A673 (cell line): ENCODE measurements around the gene WDR37. TPM values are rescaled to one million over a fixed set of nuclear protein-coding genes. Genes with fewer than 3 reads are reported as not detected.

ENCODE experiments used
- BruUV-seq: library from RNA; stranded (reverse); fragments of 400-500 nt; replicated peaks from 2 replicates; lab custom pipeline; 2021; lab: Mats Ljungman, UMichigan
- CTCF ChIA-PET: fragments of 300-600 bp; sonication (Branson Sonifier 250); formaldehyde crosslinking; loops from one replicate; lab custom pipeline; 2022; ENCODE audit warnings: antibody characterized with exemption; lab: Charles Lee
- POLR2A ChIA-PET: fragments of 300-600 bp; sonication (Branson Sonifier 250); formaldehyde crosslinking; loops from one replicate; lab custom pipeline; 2022; ENCODE audit warnings: antibody characterized with exemption; ENCODE audit not compliant: low non-redundant PET; lab: Charles Lee
- DNase-seq: peaks from one replicate; pipeline ENCODE4 v3.0.0-alpha.2; 2015; ENCODE audit warnings: low spot score
- H3K27ac ChIP-seq: fragments of 200-600 bp; sonication (generic); 2 replicates; pipeline ENCODE4 v1.5.1; 2016; ENCODE audit warnings: mixed run types, low read depth, mild to moderate bottlenecking, mixed read lengths, antibody characterized with exemption, low read length; ENCODE audit not compliant: poor library complexity, severe bottlenecking
- H3K27me3 ChIP-seq: fragments of 200-600 bp; sonication (generic); replicated peaks from 2 replicates; pipeline ENCODE4 v1.6.1; 2017; ENCODE audit warnings: mixed run types, low read depth, mild to moderate bottlenecking, mixed read lengths, antibody characterized with exemption, low read length; ENCODE audit not compliant: insufficient read depth, poor library complexity
- H3K36me3 ChIP-seq: fragments of 200-600 bp; sonication (generic); 2 replicates; pipeline ENCODE4 v1.6.1; 2016; ENCODE audit warnings: mixed run types, mild to moderate bottlenecking, mixed read lengths, antibody characterized with exemption, low read length; ENCODE audit not compliant: insufficient read depth, poor library complexity, severe bottlenecking
- H3K4me1 ChIP-seq: fragments of 200-600 bp; sonication (generic); 2 replicates; pipeline ENCODE4 v1.6.1; 2017; ENCODE audit warnings: mixed run types, mild to moderate bottlenecking, mixed read lengths, antibody characterized with exemption, low read length; ENCODE audit not compliant: insufficient read depth, poor library complexity, severe bottlenecking
- H3K4me3 ChIP-seq: fragments of 200-600 bp; sonication (generic); 2 replicates; pipeline ENCODE4 v1.5.1; 2016; ENCODE audit warnings: low read depth, mixed run types, mild to moderate bottlenecking, mixed read lengths, low read length; ENCODE audit not compliant: poor library complexity, severe bottlenecking
- H3K9me3 ChIP-seq: fragments of 200-600 bp; sonication (generic); 2 replicates; pipeline ENCODE4 v1.6.1; 2016; ENCODE audit warnings: mixed run types, low read depth, mild to moderate bottlenecking, mixed read lengths, antibody characterized with exemption, low read length; ENCODE audit not compliant: poor library complexity, severe bottlenecking
- EZH2 ChIP-seq: fragments of 200-600 bp; sonication (generic); IDR thresholded peaks from 2 replicates; pipeline ENCODE4 v1.6.1; 2017; ENCODE audit warnings: borderline replicate concordance, low read depth, mild to moderate bottlenecking, mixed read lengths, antibody characterized with exemption, low read length; ENCODE audit not compliant: poor library complexity, severe bottlenecking
- intact Hi-C: fragments of 100-400 bp; cut with micrococcal nuclease; formaldehyde crosslinking; loops from one replicate; pipeline ENCODE4 v1.10.0; 2022; ENCODE audit not compliant: unreplicated experiment
- total RNA-seq: library from RNA; stranded (reverse); gene quantifications from 2 replicates; pipeline ENCODE4 v1.2.3, GENCODE V29; 2021
- TF ChIP-seq, protein P1 (sequence below): fragments of 300-800, 200-600 bp; sonication (generic); conservative IDR thresholded peaks from 2 replicates; pipeline ENCODE4 v1.5.1; 2017; ENCODE audit warnings: low read depth, mild to moderate bottlenecking, antibody characterized with exemption, low read length, moderate library complexity, mixed read lengths

Gene WDR37
- total RNA-seq, 1 experiment from 2014 or later = 12.6 TPM

DNA sequence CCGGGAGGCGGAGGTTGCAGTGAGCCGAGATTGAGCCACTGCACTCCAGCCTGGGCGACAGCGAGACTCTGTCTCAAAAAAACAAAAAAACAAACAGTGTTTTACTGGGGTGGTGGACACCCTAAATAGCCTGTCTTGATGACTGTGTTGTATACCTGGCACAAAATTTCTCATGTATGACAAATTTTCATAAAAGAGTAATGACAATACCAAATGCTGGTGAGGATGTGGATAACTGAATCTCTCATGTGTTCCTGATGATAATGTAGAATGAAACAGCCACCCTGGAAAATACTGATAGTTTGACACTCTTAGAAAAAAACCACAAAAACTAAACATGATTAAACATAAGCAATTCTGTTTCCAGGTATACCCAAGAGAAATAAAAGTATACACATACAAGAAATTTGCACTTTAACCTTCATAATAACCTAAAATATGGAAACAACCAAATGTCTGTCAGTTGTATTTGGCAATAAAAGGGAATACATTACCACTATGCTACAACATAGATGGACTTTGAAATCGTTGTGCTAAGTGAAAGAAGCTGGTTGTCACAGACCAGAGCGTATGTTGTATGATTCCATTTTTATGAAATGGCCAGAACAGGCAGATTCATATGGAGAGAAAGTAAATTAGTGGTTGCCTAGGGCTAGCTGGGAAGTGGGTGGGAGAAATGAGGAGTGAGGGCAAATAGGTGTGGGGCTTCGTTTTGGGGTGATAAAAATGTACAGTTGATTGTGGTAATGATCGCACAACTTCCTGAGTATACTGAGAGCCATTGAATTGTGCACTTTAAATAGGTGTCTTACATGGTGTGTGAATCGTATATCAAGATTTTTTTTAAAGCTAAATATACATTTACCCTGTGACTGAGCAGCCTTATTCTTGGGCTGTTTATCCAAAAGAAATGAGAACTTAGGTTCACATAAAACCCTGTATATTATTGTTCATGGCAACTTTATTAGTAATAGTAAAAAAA is 12.5 kb downstream of the WDR37 start:
- Histone ChIP-seq H3K36me3 (no peaks in the 10 kb centered on the region), H3K9me3 (no peaks in the 10 kb centered on the region), H3K27me3 (no peaks in the 10 kb centered on the region), H3K27ac (no peak overlapping the region), H3K4me3 (no peak overlapping the region), H3K4me1 (no peaks in the 10 kb centered on the region)
- TF ChIP-seq EZH2 = no peak
- TF ChIP-seq, protein P1, sequence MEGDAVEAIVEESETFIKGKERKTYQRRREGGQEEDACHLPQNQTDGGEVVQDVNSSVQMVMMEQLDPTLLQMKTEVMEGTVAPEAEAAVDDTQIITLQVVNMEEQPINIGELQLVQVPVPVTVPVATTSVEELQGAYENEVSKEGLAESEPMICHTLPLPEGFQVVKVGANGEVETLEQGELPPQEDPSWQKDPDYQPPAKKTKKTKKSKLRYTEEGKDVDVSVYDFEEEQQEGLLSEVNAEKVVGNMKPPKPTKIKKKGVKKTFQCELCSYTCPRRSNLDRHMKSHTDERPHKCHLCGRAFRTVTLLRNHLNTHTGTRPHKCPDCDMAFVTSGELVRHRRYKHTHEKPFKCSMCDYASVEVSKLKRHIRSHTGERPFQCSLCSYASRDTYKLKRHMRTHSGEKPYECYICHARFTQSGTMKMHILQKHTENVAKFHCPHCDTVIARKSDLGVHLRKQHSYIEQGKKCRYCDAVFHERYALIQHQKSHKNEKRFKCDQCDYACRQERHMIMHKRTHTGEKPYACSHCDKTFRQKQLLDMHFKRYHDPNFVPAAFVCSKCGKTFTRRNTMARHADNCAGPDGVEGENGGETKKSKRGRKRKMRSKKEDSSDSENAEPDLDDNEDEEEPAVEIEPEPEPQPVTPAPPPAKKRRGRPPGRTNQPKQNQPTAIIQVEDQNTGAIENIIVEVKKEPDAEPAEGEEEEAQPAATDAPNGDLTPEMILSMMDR = no peak
- no peak for DNase-seq
- POLR2A ChIA-PET = no interaction called here
- intact Hi-C loops = no loop called here
- CTCF ChIA-PET = no interaction called here
- no TSS peak for BruUV-seq

DNA sequence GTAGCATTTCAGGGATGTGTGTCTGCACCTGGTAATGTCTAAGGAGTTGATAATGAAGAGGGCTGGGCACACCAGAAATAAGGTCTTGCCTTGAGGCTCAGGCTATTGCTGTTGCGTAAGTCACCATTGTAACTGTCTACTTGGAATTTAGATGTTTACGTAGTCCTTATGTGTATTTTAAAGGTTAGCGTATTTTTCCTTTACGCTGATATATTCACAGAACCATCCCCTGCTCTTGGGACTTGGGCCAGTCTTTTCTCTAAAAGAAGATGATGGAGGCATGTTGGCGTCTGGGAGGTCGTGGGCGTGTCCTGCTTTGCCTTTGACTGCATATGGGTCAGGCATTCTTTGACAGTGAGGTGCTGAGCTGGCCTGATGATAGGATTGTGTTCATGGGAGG is 14.7 kb downstream of the WDR37 start:
- BruUV-seq = no TSS peak
- Histone ChIP-seq H3K4me1 (no peaks in the 10 kb centered on the region), H3K27ac (no peak overlapping the region), H3K4me3 (no peak overlapping the region), H3K36me3 (no peaks in the 10 kb centered on the region), H3K9me3 (no peaks in the 10 kb centered on the region), H3K27me3 (no peaks in the 10 kb centered on the region)
- TF ChIP-seq EZH2 = no peak
- TF ChIP-seq, protein P1 = no peak
- no peak for DNase-seq
- POLR2A ChIA-PET = no interaction called here
- CTCF ChIA-PET = no interaction called here
- intact Hi-C loops = no loop called here

DNA sequence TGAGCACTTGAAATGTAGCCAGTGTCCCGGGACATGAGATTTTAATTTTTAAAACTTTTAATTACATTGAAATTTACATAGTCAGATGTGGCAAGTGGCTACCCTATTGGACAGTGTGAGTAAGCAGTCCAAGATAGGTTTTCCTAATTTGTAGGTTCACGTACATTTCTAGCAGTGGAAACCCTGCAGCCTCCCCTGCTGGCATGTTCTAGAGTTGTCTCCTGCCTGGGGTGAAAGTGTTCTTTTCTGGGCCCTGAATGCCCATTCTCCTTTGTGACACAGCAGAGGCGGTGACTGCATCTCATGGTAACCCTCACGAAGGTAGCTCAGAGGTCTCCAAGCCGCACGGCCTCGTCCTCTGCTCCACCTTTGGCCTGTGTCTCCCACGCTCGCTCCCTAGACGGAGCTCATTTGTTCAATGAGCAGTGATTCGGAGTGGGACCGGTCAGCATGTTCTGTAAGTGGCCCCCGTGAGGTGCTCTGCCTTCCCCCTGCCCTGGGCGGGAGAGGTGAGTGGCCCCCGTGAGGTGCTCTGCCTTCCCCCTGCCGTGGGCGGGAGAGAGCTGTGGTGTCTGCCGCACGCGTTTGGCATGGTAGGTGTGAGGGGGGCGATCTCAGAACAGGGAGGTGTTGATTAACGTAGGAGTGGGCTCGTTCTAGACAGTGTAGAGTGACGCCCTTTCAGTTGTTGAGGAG is 18.0 kb downstream of the WDR37 start:
- ChIA-PET CTCF (no interaction called here), POLR2A (no interaction called here)
- H3K4me1 ChIP-seq = no peaks in the 10 kb centered on the region
- BruUV-seq = no TSS peak
- H3K4me3 ChIP-seq = no peak overlapping the region
- no peak for DNase-seq
- no peaks in the 10 kb centered on the region for H3K9me3 ChIP-seq
- no peak overlapping the region for H3K27ac ChIP-seq
- no peaks in the 10 kb centered on the region for H3K27me3 ChIP-seq
- intact Hi-C loops = no loop called here
- TF ChIP-seq, protein P1 = peak; percentile 20; the same call in 1 of the 2 replicates
- no peak for TF ChIP-seq EZH2
- peaks cover 4% of the 10 kb centered on the region for H3K36me3 ChIP-seq
